Heart left ventricle (tissue), 13 donors: ENCODE results near the gene DMTF1.

Experiments used
- POLR2A ChIP-seq, 2 donors: fragments of 450-650 bp; IDR thresholded peaks; one replicate each; pipeline ENCODE4 v1.6.1; 2017; ENCODE audit warnings: antibody characterized with exemption in 2 of 2, mild to moderate bottlenecking in 2 of 2, moderate library complexity in 2 of 2
- TF ChIP-seq, protein P1 (sequence below), 12 donors: fragments of 200-600 bp; sonication (generic) in 4 of 12; IDR thresholded peaks; one replicate each; pipeline versions ENCODE4 v1.5.0 to v1.8.0; 2018 to 2022; ENCODE audit warnings: antibody characterized with exemption in 12 of 12, mild to moderate bottlenecking in 5 of 12
- donor health status: ischemic (EF 13 %, LVEDD 7.1; RV severe dilation, severe dysfunction).
- donor health status: DM: no; HTN: yes; CAD: no.
- donor health status: DM: no; HTN: no; CAD: no.
- donor health status: ischemic (EF 25% LVEDD 6.9; RV normal size, moderate dysfunction).
- donor health status: ischemic (EF 25% LVEDD 5.7; RV mildly dilated, moderate dysfunction).
- donor health status: ischemic (EF 35%, LVEDD 5.7; RV mildly dilated, moderate dysfunction).
- donor health status: nonischemic (EF 11% LVEDD 7.7; RV severe dilation, severe dysfunction).
- donor health status: DM: yes; HTN: yes; CAD: no.
- donor health status: PGD.
- donor health status: ischemic (EF 29% LVEDD 5.4; RV normal size, mild dysfunction).
- donor health status: nonischemic (EF 23%, LVEDD 6.1; RV moderate dilation, normal function).

DNA sequence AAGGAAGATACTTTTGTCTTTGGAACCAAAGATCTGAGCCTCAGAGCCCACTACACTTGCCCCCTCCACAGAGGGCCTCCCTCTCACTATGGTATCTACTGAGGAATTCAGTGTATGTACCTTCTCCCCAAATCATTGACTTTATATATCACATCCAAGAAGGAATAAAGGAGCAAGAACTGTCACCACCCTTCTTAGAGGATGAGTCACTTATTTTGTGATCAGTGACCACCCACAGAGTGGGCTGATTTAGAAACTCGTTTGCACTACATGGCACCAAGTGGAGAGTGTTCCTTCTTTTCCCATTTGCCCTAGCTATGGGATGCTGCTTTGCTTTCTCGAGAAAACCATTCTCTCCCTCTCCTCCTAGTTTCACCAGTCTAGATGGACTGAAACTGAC is 61.6 kb downstream of the DMTF1 start:
- TF ChIP-seq, protein P1, sequence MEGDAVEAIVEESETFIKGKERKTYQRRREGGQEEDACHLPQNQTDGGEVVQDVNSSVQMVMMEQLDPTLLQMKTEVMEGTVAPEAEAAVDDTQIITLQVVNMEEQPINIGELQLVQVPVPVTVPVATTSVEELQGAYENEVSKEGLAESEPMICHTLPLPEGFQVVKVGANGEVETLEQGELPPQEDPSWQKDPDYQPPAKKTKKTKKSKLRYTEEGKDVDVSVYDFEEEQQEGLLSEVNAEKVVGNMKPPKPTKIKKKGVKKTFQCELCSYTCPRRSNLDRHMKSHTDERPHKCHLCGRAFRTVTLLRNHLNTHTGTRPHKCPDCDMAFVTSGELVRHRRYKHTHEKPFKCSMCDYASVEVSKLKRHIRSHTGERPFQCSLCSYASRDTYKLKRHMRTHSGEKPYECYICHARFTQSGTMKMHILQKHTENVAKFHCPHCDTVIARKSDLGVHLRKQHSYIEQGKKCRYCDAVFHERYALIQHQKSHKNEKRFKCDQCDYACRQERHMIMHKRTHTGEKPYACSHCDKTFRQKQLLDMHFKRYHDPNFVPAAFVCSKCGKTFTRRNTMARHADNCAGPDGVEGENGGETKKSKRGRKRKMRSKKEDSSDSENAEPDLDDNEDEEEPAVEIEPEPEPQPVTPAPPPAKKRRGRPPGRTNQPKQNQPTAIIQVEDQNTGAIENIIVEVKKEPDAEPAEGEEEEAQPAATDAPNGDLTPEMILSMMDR (IDR thresholded peaks at IDR 0.05): no peak
- no peak for TF ChIP-seq POLR2A (IDR thresholded peaks at IDR 0.05)
